Measurements from ENCODE around the gene PRKCE. TPM values are rescaled to one million over a fixed set of nuclear protein-coding genes. Genes with fewer than 3 reads are reported as not detected.

The PRKCE gene
- total and polyA plus RNA-seq, 2 of the 8 experiments (the other 6 are each of a cell fraction or from before 2014, with no cell fraction given), result 0.54 to 2.1 TPM

DNA sequence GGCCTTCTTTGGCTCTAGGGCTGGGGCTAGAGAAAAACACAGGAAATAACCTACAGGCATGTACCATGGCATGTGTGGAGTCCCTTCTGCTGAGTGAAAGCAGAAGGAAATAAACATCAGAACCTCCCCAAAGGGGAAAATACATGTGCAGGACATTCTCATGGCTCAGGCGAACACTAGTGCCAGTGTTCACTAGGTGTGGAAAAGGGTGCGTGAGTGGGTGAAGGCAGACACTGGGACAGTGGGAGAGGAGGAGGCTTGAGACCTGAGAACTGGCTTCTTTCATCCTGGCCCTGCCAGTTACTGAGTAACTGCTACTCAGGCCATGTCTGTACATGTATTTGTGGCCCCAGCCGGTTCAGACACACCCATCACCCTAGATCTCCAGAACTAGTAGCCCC is 268.2 kb downstream of the PRKCE start (continued):
- TF ChIP-seq, protein P1, sequence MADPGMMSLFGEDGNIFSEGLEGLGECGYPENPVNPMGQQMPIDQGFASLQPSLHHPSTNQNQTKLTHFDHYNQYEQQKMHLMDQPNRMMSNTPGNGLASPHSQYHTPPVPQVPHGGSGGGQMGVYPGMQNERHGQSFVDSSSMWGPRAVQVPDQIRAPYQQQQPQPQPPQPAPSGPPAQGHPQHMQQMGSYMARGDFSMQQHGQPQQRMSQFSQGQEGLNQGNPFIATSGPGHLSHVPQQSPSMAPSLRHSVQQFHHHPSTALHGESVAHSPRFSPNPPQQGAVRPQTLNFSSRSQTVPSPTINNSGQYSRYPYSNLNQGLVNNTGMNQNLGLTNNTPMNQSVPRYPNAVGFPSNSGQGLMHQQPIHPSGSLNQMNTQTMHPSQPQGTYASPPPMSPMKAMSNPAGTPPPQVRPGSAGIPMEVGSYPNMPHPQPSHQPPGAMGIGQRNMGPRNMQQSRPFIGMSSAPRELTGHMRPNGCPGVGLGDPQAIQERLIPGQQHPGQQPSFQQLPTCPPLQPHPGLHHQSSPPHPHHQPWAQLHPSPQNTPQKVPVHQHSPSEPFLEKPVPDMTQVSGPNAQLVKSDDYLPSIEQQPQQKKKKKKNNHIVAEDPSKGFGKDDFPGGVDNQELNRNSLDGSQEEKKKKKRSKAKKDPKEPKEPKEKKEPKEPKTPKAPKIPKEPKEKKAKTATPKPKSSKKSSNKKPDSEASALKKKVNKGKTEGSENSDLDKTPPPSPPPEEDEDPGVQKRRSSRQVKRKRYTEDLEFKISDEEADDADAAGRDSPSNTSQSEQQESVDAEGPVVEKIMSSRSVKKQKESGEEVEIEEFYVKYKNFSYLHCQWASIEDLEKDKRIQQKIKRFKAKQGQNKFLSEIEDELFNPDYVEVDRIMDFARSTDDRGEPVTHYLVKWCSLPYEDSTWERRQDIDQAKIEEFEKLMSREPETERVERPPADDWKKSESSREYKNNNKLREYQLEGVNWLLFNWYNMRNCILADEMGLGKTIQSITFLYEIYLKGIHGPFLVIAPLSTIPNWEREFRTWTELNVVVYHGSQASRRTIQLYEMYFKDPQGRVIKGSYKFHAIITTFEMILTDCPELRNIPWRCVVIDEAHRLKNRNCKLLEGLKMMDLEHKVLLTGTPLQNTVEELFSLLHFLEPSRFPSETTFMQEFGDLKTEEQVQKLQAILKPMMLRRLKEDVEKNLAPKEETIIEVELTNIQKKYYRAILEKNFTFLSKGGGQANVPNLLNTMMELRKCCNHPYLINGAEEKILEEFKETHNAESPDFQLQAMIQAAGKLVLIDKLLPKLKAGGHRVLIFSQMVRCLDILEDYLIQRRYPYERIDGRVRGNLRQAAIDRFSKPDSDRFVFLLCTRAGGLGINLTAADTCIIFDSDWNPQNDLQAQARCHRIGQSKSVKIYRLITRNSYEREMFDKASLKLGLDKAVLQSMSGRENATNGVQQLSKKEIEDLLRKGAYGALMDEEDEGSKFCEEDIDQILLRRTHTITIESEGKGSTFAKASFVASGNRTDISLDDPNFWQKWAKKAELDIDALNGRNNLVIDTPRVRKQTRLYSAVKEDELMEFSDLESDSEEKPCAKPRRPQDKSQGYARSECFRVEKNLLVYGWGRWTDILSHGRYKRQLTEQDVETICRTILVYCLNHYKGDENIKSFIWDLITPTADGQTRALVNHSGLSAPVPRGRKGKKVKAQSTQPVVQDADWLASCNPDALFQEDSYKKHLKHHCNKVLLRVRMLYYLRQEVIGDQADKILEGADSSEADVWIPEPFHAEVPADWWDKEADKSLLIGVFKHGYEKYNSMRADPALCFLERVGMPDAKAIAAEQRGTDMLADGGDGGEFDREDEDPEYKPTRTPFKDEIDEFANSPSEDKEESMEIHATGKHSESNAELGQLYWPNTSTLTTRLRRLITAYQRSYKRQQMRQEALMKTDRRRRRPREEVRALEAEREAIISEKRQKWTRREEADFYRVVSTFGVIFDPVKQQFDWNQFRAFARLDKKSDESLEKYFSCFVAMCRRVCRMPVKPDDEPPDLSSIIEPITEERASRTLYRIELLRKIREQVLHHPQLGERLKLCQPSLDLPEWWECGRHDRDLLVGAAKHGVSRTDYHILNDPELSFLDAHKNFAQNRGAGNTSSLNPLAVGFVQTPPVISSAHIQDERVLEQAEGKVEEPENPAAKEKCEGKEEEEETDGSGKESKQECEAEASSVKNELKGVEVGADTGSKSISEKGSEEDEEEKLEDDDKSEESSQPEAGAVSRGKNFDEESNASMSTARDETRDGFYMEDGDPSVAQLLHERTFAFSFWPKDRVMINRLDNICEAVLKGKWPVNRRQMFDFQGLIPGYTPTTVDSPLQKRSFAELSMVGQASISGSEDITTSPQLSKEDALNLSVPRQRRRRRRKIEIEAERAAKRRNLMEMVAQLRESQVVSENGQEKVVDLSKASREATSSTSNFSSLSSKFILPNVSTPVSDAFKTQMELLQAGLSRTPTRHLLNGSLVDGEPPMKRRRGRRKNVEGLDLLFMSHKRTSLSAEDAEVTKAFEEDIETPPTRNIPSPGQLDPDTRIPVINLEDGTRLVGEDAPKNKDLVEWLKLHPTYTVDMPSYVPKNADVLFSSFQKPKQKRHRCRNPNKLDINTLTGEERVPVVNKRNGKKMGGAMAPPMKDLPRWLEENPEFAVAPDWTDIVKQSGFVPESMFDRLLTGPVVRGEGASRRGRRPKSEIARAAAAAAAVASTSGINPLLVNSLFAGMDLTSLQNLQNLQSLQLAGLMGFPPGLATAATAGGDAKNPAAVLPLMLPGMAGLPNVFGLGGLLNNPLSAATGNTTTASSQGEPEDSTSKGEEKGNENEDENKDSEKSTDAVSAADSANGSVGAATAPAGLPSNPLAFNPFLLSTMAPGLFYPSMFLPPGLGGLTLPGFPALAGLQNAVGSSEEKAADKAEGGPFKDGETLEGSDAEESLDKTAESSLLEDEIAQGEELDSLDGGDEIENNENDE (IDR thresholded peaks at IDR 0.05; ENCODE audit: insufficient replicate concordance, low read length), result no peak
- TF ChIP-seq, protein P2, sequence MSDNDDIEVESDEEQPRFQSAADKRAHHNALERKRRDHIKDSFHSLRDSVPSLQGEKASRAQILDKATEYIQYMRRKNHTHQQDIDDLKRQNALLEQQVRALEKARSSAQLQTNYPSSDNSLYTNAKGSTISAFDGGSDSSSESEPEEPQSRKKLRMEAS (IDR thresholded peaks at IDR 0.05), result no peak
- no peak for TF ChIP-seq KDM1A (IDR thresholded peaks at IDR 0.05; ENCODE audit: borderline replicate concordance, low read length)
